NCI-H226 (cell line): Measurements from ENCODE around the gene RFPL3.
"Not testable (repeated sequence)": the region's sequence is repeated elsewhere in the genome, so short reads cannot be mapped to it uniquely, and the experiment has no call there.

Experiments used
- DNase-seq: peaks from one replicate; pipeline ENCODE4 v3.0.0-alpha.2; 2015

The RFPL3 gene

GRCh38 chr22:32357567-32357966 is at the start of gene RFPL3:
TSS of gene RFPL3 (plus strand) at chr22:32357867. CDS start at chr22:32358072, 205 bp downstream.
- not testable (repeated sequence) for DNase-seq

GRCh38 chr22:32308191-32308590 is 49.5 kb upstream of the RFPL3 start:
- no peak for DNase-seq

DNA sequence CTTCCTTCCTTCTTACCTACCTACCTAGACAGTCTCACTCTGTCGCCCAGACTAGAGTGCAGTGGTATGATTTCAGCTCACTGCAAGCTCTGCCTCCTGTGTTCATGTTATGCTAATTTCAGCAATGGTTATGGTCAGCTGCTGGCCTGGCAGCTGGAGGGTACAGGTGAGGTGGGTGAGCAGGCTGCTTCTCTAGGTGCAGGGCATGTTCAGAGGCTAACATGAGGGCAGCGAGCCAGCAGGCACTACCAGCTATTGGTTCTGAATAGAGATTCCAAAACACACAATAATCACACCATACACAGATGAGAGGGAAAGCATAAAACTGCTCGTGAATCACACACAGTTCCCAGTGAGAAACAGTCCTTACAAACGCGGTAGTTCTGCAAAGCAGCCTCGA is 48.7 kb upstream of the RFPL3 start:
- no peak for DNase-seq

DNA sequence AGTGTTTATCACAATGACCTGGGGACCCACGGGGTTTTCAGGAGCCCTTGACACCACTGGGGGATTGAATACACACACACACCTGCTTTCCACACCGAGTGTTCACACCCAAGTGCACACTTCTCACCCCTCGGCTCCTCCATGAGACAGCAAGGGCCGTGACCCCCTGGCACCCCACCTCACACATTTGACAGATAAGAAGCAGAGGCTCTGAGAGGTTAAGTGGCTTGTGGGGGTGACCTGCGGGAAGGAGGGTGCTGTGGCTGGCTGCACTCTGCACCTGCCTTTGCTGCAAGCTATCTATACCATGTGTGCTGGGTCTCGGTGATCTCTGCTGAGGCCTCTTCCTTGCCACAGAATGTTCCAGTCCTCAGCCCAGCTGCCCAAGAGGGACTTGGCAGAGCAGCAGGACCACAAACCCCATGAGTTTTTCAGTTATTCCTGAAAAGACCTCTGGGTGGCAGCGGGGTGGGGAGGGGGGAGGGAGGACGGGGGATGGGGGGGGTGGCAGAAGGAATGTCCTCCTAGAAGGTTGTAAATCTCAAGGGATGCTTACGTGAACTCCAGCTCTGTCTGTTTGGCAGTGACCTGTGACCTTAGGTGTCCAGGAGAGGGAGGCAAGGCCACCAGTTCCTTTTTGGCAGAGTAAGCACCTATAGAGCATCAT is 47.9 kb upstream of the RFPL3 start:
- no peak for DNase-seq

DNA sequence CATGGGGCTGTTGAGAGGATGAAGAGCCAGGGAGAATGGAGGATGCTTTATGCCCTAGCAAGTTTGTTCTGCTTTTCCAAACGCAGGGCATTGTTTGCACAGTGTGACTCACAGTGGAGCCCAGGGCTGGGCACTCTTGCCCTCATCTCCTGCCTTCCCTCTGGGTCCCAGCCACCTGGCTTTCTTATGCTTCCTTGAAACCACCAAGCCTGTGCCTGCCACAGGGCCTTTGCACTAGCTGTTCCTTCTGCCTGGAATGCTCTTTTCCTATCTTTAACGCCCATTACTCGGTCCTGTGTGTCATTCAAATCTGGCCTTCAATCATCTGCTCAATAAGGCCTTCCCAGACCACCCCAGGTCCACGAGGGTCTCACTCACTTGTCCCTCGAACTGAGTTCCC is 46.9 kb upstream of the RFPL3 start:
- DNase-seq = no peak

DNA sequence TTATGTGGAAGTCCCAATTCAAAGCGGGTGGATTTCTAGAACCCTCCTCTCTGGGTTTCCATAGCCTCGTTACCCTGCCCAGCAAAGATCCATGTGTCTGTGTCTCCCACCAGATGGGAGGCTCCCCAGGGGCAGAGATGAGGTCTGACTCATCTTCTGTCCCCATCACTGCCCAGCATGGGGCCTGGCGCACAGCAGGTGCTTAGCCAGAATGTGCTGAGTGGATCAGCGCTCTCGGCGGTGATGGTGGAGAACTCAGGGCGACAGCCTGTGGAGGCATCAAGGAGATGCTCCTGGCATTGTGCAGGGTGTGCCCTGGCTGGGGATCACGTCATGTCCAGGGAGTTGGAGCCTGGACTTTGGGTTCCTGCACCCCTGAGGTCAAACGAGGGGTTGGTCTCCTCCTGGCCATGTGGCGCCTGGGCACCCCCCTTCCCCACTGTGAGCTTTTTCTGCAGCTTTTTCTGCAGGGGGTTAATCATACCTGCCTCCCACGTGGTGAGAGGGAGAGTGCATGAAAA is 46.1 kb upstream of the RFPL3 start:
- no peak for DNase-seq

DNA sequence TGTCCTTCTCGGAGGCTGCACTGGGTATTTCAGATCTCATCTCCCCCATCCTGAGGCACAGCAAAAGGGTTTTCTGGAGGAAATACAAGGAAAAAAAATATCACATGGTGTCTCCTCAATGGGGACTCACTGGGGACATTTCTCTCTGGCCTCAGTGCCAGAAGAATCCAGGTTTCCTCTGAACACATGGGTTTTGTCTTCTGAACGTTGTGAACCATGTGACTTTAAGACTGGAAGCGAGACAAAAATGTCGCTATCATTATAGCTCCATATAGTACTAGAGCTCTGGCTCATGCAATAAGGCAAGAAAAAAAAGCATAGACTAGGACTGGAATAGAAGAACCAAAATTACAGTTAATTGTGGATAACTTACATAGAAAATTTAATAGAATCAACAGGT is 44.9 kb upstream of the RFPL3 start:
- no peak for DNase-seq

- DNase-seq = no peak
These were observed 44.1 kb upstream of the RFPL3 start for GRCh38 chr22:32313532-32313931.

GRCh38 chr22:32317524-32317923 is 40.1 kb upstream of the RFPL3 start:
- DNase-seq = no peak

DNA sequence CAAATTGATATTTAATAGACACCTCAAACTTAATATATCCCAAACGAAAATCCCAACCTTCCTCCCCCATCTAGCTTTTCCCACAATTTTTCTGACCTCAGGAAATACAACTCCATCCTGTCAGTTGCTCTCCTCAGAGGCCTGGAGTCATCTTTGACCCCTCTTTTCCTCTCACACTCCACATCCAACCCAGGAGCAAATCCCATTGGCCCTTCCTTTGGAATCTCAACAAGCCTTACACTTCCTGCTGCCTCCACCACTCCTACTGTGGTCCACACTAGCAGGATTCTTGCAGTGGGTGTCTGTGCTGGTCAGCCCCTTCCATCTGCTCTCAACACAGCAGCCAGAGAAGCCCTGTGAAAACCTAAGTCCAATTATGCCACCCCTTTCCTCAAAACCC is 39.3 kb upstream of the RFPL3 start:
- DNase-seq = no peak

DNA sequence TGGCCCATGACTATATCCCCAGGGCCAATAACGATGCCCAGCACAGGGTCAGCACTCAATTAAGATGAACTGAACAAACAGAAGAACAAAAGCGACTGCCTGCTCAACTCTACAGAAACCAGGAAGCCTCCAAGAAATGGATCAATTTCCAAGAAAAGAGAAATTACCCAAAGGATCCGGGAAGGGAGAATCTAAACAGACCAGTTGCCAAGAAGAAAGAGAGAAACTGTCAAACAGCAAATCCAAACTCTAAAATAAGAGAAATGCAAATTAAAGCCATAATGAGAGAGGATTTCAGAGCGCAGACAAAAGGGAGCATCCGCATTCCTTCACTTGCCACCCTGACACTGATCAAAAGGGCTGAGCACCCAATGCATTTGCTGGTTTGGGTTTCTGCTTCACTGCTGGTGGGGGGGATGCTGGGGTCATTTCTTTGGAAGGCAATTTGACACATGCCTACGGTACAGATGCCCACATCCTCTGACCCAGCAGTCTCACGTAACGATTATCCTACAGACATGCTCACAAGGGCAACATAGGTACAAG is 37.7 kb upstream of the RFPL3 start:
- no peak for DNase-seq

GRCh38 chr22:32322986-32323385 is 34.7 kb upstream of the RFPL3 start:
- DNase-seq = no peak

GRCh38 chr22:32323513-32324164 is 34.0 kb upstream of the RFPL3 start:
- DNase-seq = no peak

DNA sequence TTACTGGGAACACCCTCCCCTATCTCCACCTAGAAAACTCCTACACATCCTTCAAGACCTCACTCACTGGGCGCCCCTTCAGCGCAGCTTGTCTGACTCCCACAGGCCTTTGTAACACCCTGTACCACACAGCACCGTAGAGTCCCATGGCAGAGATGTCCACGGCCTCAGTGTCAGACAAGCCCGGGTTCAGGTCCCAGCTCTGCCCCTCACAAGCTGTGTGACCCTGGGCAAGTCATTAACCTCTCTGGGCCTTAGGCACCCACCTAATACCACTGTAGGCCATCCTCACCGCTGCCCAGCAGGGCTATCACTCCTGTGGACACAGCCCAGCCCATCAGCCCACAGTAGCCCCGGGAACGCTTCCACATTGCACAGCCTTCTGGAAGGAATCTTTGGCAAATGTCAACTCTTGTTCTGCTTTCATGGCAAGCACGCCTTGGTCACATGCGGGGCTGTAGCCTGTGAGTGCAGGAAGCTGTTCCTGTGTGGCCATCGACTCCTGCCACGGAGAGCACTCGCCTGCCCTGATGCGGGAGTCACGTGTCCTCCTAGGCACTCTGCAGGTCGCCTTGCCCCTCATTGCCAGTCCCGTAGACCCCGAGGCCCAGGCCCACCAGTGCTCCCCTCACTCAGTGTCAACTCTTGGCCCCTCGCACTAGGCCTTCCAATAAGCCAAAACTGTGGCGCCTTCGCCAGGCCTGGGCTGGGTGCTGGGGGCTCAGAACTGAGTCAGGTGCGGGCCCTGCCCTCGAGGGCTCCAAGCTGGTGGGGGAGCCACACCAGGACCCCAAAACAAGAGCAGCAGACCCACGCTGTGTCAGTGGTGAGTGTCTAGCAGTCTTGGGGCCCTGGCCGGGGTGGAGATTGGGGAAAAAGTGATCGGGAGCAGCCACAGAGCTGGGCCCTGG is 32.9 kb upstream of the RFPL3 start:
- no peak for DNase-seq

GRCh38 chr22:32325416-32325801 is 32.3 kb upstream of the RFPL3 start:
- no peak for DNase-seq

DNA sequence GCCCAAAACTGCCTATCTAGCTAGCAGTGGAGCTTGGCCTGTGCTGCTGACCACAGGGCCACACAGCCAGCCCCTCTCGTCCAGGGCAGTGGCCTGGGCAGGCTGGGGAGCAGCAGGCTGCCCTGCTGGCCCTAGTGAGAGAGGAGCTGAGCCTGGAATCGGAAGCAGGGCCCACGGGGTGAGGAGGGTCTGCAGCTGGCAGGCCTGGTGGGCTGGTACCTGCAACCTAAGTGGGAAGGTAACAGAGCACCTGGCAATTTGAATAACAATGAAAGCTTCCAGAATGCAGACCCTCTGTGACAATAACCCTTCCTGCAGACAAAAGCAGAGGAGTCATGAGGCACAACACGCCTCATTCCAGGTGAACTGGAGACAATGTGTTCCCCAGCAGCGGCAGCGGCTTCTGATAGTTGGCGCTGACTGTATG is 31.8 kb upstream of the RFPL3 start:
- DNase-seq = no peak

DNA sequence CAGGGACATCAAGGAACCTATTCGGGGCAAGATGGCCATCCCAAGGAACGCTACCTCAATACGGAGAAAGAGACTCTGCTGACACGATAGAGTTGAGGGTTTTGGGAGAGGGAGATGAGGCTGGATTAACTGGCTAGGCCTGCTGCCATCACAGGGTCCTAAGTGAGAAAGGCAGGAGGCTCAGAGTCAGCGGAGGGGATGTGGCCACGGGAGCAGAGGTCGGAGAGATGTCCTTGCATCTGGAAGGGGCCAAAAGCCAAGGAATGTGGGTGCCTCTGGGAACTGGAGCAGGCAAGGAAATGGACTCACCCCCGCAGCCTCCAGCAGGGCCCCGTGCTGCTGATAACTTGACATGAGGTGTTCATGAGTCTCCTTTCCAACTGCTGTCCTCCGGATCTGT is 31.0 kb upstream of the RFPL3 start:
- DNase-seq = no peak

- no peak for DNase-seq
These were observed 30.6 kb upstream of the RFPL3 start for GRCh38 chr22:32327066-32327465.

DNA sequence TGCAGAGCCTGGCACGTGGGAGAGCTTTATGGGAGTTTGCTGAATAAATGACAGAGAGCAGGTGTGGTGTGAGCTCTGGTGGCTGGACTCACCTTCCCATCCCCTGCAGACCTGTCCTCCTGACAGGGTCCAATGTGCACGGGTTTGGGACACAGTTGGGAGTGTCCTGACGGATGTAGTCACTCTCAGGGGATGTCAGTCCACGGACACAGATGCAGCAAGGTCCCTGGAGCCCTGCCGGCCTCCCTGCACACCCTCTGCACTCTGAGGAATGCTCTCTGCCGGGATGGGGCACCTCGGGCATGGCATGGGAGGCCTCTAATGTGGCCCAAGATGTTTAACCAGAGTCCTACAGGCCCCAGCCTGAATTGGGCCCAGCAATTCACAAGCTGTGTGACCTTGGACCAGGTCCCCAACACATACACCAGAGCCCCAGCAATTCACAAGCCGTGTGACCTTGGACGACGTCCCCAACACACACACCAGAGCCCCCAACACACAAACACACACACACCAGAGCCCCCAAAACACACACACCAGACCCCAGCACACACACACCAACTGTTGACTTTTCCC is 30.0 kb upstream of the RFPL3 start:
- no peak for DNase-seq

GRCh38 chr22:32328306-32329201 is 29.1 kb upstream of the RFPL3 start:
- DNase-seq = no peak

- DNase-seq = no peak
These were observed 28.4 kb upstream of the RFPL3 start for GRCh38 chr22:32329202-32329645.
